Activated naive CD4-positive, alpha-beta T cell treated with anti-CD3 and anti-CD28 coated beads for 36 hours (primary cell): ENCODE data around the gene HADHB. TPM values are rescaled to one million over a fixed set of nuclear protein-coding genes. Genes with fewer than 3 reads are reported as not detected.
"Not testable (repeated sequence)": the region's sequence is repeated elsewhere in the genome, so short reads cannot be mapped to it uniquely, and the experiment has no call there.

Experiments
- CTCF ChIA-PET: fragments of 350-600 bp; sonication (Branson Sonifier 250); formaldehyde crosslinking; loops from one replicate; lab custom pipeline; 2021; ENCODE audit warnings: antibody characterized with exemption; lab: Charles Lee
- DNase-seq: peaks from one replicate; pipeline ENCODE4 v3.0.0-alpha.2; 2020
- H3K27ac Mint-ChIP-seq: one replicate; pipeline ENCODE4 v1.8.0; 2021; ENCODE audit warnings: mild to moderate bottlenecking, mixed read lengths
- H3K27me3 Mint-ChIP-seq: one replicate; pipeline ENCODE4 v1.8.0; 2021; ENCODE audit warnings: low read depth, mixed read lengths
- H3K36me3 Mint-ChIP-seq: one replicate; pipeline ENCODE4 v1.8.0; 2021; ENCODE audit warnings: low read depth, mixed read lengths
- H3K4me1 Mint-ChIP-seq: one replicate; pipeline ENCODE4 v1.8.0; 2021; ENCODE audit warnings: low read depth, mixed read lengths
- H3K4me3 Mint-ChIP-seq: one replicate; pipeline ENCODE4 v1.8.0; 2021; ENCODE audit warnings: mild to moderate bottlenecking, moderate library complexity, mixed read lengths
- H3K9me3 Mint-ChIP-seq: one replicate; pipeline ENCODE4 v1.8.0; 2021; ENCODE audit warnings: mixed read lengths
- intact Hi-C: fragments of 100-400 bp; cut with micrococcal nuclease; formaldehyde crosslinking; loops from one replicate; pipeline ENCODE4 v1.15.1; 2023
- total RNA-seq, 2 experiments: library from RNA; stranded (reverse); gene quantifications; one replicate each; pipeline ENCODE4 v1.2.3, GENCODE V29; 2021

The HADHB gene
- total RNA-seq, 2 experiments from 2014 or later: 65.1 to 67.6 TPM

- H3K4me1 Mint-ChIP-seq, H3K36me3 Mint-ChIP-seq, DNase-seq, H3K27ac Mint-ChIP-seq, H3K27me3 Mint-ChIP-seq, H3K9me3 Mint-ChIP-seq, intact Hi-C loops, H3K4me3 Mint-ChIP-seq: not testable (repeated sequence)
- CTCF ChIA-PET: interaction anchor here (1.2 kb wide), 1 partner anchor 334 kb away, joined by 3 read pairs; no protein-coding TSS in a partner anchor
These were observed 79.7 kb downstream of the HADHB start for GRCh38 chr2:26324479-26324878.

GRCh38 chr2:26324903-26325302 lies 80.2 kb downstream of the HADHB start:
- peaks cover 1% of the 10 kb centered on the region for H3K36me3 Mint-ChIP-seq
- H3K4me3 Mint-ChIP-seq: no peak overlapping the region
- H3K9me3 Mint-ChIP-seq: no peaks in the 10 kb centered on the region
- H3K27me3 Mint-ChIP-seq: no peaks in the 10 kb centered on the region
- intact Hi-C loops: no loop called here
- CTCF ChIA-PET: interaction anchor here (1.2 kb wide), 1 partner anchor 334 kb away, joined by 3 read pairs; no protein-coding TSS in a partner anchor
- DNase-seq: no peak
- peaks cover 3% of the 10 kb centered on the region for H3K4me1 Mint-ChIP-seq
- H3K27ac Mint-ChIP-seq: no peak overlapping the region

DNA sequence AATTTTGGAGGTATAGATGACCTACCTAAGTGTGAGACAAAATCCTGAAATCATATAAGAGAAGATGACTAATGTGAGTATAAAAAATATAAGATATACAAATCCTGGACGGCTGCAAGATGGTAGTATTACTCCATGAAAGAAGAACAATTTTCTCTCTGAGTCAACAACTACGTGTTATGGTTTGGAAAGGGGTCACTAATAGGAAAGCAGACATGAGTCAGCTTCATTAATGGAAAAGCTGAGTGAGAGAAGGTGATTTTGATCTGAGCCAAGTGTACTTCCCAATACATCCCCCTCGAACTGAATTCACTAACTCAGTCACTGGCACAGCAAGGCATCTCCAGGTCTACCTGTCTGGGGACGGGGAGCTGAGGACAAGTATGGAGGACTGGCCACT lies 81.1 kb downstream of the HADHB start:
- Mint-ChIP-seq H3K4me1 (peaks cover 7% of the 10 kb centered on the region), H3K27ac (no peak overlapping the region), H3K4me3 (no peak overlapping the region), H3K27me3 (no peaks in the 10 kb centered on the region), H3K9me3 (no peaks in the 10 kb centered on the region), H3K36me3 (peaks cover 1% of the 10 kb centered on the region)
- intact Hi-C loops: no loop called here
- CTCF ChIA-PET: interaction anchor here (0.5 to 1.2 kb wide), 4 partner anchors 26 to 335 kb away, joined by 3 to 7 read pairs (median 3); no protein-coding TSS in a partner anchor
- no peak for DNase-seq

- CTCF ChIA-PET: interaction anchor here (0.6 kb wide), 1 partner anchor 121 kb away, joined by 7 read pairs; no protein-coding TSS in a partner anchor
- peaks cover 7% of the 10 kb centered on the region for H3K4me1 Mint-ChIP-seq
- H3K36me3 Mint-ChIP-seq: peaks cover 1% of the 10 kb centered on the region
- DNase-seq: no peak
- intact Hi-C loops: no loop called here
- H3K27ac Mint-ChIP-seq: no peak overlapping the region
- no peaks in the 10 kb centered on the region for H3K27me3 Mint-ChIP-seq
- no peaks in the 10 kb centered on the region for H3K9me3 Mint-ChIP-seq
- H3K4me3 Mint-ChIP-seq: no peak overlapping the region
These were observed 81.8 kb downstream of the HADHB start for GRCh38 chr2:26326514-26326913.

GRCh38 chr2:26327291-26328272 lies 82.8 kb downstream of the HADHB start:
- Mint-ChIP-seq H3K9me3 (no peaks in the 10 kb centered on the region), H3K36me3 (peaks cover 1% of the 10 kb centered on the region), H3K4me3 (no peak overlapping the region), H3K27me3 (no peaks in the 10 kb centered on the region), H3K4me1 (peaks cover 7% of the 10 kb centered on the region), H3K27ac (no peak overlapping the region)
- DNase-seq: no peak
- CTCF ChIA-PET: interaction anchor here (1.4 to 1.5 kb wide), 2 partner anchors 23 to 53 kb away, joined by 3 to 5 read pairs; no protein-coding TSS in a partner anchor
- intact Hi-C loops: no loop called here

GRCh38 chr2:26329083-26329482 lies 84.3 kb downstream of the HADHB start:
- intact Hi-C loops, H3K4me3 Mint-ChIP-seq, H3K27ac Mint-ChIP-seq, H3K4me1 Mint-ChIP-seq, H3K9me3 Mint-ChIP-seq, H3K36me3 Mint-ChIP-seq, DNase-seq, H3K27me3 Mint-ChIP-seq: not testable (repeated sequence)
- CTCF ChIA-PET: interaction anchor here (1.1 to 1.6 kb wide), 3 partner anchors 13 to 242 kb away, joined by 3 to 6 read pairs (median 5); no protein-coding TSS in a partner anchor

- H3K36me3 Mint-ChIP-seq: no peaks in the 10 kb centered on the region
- no peaks in the 10 kb centered on the region for H3K27me3 Mint-ChIP-seq
- peak; percentile 95 for DNase-seq
- H3K9me3 Mint-ChIP-seq: no peaks in the 10 kb centered on the region
- CTCF ChIA-PET: interaction anchor here (0.6 to 2.0 kb wide), 12 partner anchors 9 to 529 kb away, joined by 3 to 10 read pairs (median 4); no protein-coding TSS in a partner anchor
- peaks cover 7% of the 10 kb centered on the region for H3K4me1 Mint-ChIP-seq
- intact Hi-C loops: loop anchor here (1.0 kb wide), 5 partner anchors 86 to 379 kb away; partner anchors contain the start of genes HADHA and HADHB
- no peak overlapping the region for H3K27ac Mint-ChIP-seq
- no peak overlapping the region for H3K4me3 Mint-ChIP-seq
These were observed 85.4 kb downstream of the HADHB start for GRCh38 chr2:26330114-26330549.

DNA sequence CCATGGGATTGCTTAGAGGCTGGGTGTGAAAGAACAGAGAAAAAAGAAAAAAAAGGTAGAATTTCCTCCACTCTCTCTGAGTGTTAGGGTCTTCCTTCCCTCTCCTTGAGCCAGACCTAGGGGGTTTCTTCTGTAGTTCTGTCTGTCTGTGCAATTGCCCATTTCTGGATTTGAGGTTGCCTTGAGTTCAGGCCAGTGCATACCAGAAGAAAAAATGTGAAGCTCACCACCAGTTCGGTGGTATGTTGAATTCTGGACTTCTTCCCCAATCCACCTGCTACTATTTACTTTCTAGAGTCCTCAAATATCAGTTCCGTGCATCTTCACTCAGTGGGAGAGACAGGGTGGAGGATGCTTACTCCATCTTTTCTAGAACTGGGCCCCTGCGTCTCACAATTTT lies 85.9 kb downstream of the HADHB start:
- Mint-ChIP-seq H3K27me3 (no peaks in the 10 kb centered on the region), H3K27ac (no peak overlapping the region), H3K36me3 (no peaks in the 10 kb centered on the region), H3K4me1 (peaks cover 7% of the 10 kb centered on the region), H3K4me3 (no peak overlapping the region), H3K9me3 (no peaks in the 10 kb centered on the region)
- intact Hi-C loops: loop anchor here (1.0 kb wide), 5 partner anchors 86 to 379 kb away; partner anchors contain the start of genes HADHA and HADHB
- no peak for DNase-seq
- CTCF ChIA-PET: interaction anchor here (0.6 to 2.0 kb wide), 12 partner anchors 10 to 379 kb away, joined by 3 to 10 read pairs (median 4); no protein-coding TSS in a partner anchor

DNA sequence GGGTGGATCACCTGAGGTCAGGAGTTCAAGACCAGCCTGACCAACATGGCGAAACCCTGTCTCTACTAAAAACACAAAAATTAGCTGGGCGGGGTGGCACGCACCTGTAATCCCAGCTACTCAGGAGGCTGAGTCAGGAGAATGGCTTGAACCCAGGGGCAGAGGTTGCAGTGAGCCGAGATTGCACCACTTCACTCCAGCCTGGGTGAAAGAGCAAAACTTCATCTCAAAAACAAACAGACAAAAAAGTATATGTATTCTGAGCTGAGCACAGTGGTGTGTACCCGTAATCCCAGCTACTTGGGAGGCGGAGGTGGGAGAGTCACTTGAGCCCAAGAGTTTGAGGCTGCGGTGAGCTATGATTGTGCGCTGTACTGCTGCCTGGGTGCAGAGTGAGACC lies 86.6 kb downstream of the HADHB start:
- DNase-seq, H3K36me3 Mint-ChIP-seq, H3K4me1 Mint-ChIP-seq, intact Hi-C loops, H3K4me3 Mint-ChIP-seq, H3K27me3 Mint-ChIP-seq, H3K9me3 Mint-ChIP-seq, H3K27ac Mint-ChIP-seq: not testable (repeated sequence)
- CTCF ChIA-PET: interaction anchor here (0.6 to 2.0 kb wide), 8 partner anchors 10 to 380 kb away, joined by 3 to 10 read pairs (median 4); no protein-coding TSS in a partner anchor

- intact Hi-C loops: loop anchor here (2.0 kb wide), 1 partner anchor 480 kb away; no protein-coding TSS in a partner anchor
- Mint-ChIP-seq H3K27ac (no peak overlapping the region), H3K4me1 (peaks cover 11% of the 10 kb centered on the region), H3K27me3 (no peaks in the 10 kb centered on the region), H3K9me3 (no peaks in the 10 kb centered on the region), H3K4me3 (no peak overlapping the region), H3K36me3 (no peaks in the 10 kb centered on the region)
- no peak for DNase-seq
- CTCF ChIA-PET: interaction anchor here (1.1 kb wide), 1 partner anchor 12 kb away, joined by 4 read pairs; the partner anchor contains the start of genes ADGRF3 and SELENOI
These were observed 88.6 kb downstream of the HADHB start for GRCh38 chr2:26333293-26333692.

DNA sequence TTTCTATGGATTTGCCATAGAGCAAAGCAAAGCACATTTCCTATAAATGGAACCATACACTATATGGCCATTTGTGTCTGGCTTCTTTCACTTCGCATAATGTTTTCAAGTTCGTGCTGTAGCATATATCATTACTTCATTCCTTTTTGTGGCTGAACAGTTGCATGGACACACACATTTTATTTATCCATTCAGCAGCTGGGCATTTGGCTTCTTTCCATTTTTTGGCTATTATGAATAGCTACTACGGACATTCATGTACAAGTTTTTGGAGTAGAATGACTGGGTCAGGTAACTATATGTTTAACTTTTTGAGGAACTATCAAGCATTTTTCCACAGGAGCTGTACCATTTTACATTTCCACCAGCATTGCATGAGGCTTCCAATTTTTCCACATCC lies 90.5 kb downstream of the HADHB start:
- CTCF ChIA-PET: interaction anchor here (0.7 kb wide), 1 partner anchor 346 kb away, joined by 4 read pairs; no protein-coding TSS in a partner anchor
- Mint-ChIP-seq H3K9me3 (no peaks in the 10 kb centered on the region), H3K4me1 (peaks cover 5% of the 10 kb centered on the region), H3K36me3 (no peaks in the 10 kb centered on the region), H3K27me3 (no peaks in the 10 kb centered on the region), H3K4me3 (no peak overlapping the region), H3K27ac (no peak overlapping the region)
- no peak for DNase-seq
- intact Hi-C loops: no loop called here

DNA sequence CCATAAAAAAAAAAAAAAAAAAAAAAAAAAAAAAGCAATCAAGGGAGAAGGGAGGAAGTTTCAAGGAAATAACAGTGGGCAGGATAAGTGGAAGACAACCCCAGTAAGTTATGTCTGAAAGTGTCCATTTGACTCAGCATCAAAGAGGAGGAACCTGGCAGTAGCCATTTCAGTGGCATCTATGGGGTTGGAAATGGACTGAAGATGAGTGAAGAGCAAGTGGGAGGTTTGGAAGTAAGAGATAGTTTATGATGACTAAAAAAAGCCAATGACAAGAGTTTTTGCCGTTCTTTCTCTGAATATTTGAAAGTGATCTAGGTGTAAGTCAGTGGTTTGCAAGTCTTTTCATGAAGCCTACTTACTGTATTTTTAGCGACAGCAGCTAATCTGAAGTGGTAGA lies 92.0 kb downstream of the HADHB start:
- peaks cover 6% of the 10 kb centered on the region for H3K4me1 Mint-ChIP-seq
- CTCF ChIA-PET: no interaction called here
- intact Hi-C loops: no loop called here
- no peak overlapping the region for H3K27ac Mint-ChIP-seq
- no peak for DNase-seq
- H3K27me3 Mint-ChIP-seq: no peaks in the 10 kb centered on the region
- no peaks in the 10 kb centered on the region for H3K9me3 Mint-ChIP-seq
- H3K4me3 Mint-ChIP-seq: no peak overlapping the region
- no peaks in the 10 kb centered on the region for H3K36me3 Mint-ChIP-seq
